Smooth muscle cell of the brain vasculature (primary cell): ENCODE results near the gene GMDS.

Experiments used
- DNase-seq: peaks from one replicate; pipeline ENCODE4 v3.0.0-alpha.2; 2012; ENCODE audit warnings: low read depth, low spot score

Gene GMDS

DNA sequence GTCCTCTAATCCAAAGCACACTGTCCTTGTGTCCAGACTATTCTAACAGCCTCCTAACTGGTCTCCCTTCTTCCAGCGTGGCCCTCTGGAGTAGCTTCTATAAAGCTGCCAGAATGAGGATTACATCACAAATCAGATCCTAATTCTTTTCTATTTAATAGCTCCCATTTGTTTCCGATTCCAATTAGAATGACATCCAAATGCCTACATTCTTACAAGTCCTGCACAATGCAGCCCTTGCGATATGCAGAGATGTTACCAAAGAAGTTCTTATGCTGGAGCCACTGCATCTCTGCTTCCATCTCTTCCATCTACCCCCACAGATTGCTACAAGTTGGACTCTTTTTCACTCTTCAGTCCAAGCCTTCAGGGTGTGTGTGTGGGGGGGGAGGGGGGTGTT, 40.0 kb downstream of the GMDS start:
- DNase-seq = no peak

DNA sequence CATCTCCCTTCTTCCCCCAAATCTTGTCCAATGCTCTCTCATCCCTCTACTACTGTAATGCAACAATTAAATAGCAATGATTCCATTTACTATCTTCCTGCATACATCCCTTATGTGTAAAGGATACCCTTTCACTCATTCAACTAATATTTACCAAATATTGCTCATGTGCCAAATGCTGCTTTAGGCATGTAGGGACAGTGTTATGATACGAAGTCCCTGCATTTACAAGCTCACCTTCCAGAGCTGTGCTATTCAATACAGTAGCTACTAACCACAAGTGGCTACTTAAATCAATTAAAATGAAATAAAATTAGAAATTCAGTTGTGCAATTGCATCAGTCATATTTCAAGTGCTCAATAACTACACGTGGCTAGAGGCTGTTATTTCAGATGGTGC, 41.1 kb downstream of the GMDS start:
- DNase-seq = no peak

DNA sequence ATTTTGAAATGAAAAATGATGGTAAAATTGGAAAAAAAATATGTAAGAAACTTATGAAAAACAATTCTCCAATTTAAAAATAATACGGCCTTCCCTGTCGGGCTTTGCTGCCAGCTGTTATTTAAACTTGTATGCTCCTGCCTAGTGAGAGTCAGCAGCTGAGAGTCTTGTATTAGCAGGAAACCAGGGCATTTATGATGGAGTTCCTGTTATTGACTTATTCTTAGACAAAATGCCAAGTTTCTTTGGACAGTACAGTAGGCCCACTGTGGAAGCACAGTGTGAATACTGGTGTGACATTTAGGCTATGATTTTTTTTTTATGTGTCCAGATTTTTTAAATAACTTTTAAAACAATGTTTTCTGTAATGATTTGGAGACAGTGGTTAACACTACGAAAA, 42.1 kb downstream of the GMDS start:
- DNase-seq = no peak

DNA sequence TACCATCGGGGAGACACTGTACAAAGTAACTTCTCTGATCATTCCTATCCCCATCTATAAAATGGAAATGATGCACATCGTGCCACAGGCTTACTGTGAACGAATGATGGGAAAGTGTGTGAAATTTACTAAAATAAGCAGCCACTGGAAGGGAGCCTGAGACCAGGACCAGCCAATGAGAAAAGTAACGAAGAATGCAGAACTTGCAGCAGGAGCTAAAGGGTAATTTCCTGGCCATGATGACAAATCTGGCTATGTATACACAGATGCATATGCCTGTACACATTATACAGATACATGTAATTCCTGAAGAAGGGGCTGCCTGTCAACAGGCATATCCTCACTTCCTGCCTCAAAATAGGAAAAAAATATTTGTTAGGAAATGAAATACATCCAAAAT, 47.4 kb downstream of the GMDS start:
- no peak for DNase-seq

DNA sequence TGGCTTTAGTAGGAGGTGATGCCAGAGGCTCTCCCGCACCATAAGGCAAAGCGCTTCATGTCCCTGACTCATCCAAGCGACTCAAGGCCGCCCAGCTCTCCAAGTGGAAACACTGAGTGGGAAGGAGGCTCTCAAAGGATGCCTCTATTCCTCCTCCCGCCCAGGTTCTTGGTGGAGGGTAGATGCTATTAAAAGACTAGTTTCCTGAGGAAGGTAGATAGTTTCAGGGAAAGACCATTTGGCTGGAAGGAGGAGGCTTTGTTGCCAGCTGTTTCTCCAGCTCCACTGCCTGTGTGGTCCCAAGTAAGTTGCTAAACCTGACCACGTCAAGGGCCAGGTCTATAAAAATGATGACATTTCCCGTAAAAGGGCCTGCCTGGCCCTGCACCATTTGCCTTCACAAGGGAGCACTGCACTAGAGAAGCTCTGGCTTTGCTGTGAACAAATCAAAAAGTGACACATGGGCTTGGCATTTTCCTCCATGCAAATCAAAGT, 48.2 kb downstream of the GMDS start:
- DNase-seq = no peak

DNA sequence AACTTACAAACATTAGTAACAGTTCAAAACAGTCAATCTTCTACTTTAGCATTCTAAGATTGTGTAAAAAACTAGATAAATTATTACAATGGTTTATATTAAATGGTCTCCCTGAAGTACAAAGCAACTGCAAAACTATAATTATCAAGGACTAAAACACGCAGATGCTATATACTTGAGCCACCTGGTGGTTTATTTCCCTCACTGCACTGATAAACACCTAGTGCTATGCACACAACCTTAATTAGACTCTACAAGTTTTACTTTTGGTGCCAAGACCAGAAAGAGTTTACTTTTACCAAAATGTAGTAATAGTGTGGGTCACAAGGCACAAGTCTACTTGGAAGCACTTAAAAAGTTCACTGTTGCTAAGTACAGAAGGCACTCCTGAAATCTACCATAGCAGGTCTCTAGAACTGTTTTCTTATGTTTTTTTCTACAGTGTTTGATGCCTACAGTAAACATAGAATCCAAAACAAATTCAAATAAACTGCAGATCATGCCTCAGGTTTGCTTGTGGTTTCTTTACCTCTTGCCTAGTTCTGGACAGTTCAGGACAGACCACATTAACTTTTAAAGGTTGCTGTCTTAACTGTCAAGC, 49.2 kb downstream of the GMDS start:
- no peak for DNase-seq

DNA sequence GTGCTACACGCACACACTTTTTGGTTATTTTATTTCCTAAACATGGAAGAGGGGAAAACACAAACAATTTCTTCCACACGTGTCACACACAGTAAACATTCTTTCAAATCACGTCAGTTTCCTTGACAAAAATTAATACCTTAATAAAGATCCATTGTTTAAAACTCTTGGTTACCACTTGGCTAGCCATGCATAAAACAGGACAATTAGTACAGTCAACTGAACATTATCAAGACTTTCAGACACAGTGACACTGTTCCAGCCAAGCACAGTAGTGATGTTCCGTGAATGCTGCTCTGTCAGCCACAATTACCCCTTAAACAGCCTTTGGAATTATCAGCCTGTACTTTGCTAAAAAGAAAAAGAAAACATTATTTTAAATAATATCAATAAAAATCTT, 50.8 kb downstream of the GMDS start:
- no peak for DNase-seq

DNA sequence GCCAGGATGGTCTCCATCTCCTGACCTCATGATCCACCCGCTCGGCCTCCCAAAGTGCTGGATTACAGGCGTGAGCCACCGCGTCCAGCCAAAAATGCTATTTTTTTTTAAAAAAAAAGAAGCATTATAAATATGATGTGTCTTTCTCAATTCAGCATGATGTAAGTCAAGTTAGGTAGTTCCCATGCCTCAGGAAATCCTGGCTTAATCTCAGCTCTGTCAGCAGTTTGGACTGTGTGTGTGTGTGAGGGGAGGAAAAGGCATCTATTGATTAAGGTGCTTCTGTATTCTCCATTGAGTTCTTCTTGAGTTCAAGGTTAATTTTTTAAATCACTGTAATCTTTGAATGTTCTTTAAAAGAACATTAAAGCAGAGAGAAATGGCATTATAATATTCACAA, 51.5 kb downstream of the GMDS start:
- DNase-seq = no peak

DNA sequence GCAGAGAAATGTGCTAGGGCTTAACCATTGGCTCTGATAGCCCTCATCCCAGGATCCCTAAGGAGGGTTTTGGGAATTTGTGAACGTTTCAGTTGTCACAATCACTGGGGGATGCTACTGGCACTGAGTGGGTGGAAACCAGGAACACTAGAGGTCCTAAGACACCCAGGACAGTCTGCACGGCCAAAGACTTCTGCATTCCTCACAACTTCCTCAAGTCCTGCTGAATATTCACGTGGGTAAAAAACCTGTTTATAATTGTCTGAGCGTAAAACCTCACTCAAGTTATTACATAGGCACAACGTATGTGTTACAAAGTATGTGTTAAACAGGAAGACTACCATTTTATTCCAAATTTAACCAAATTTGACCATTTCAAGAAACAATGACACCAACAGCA, 52.4 kb downstream of the GMDS start:
- DNase-seq = no peak

DNA sequence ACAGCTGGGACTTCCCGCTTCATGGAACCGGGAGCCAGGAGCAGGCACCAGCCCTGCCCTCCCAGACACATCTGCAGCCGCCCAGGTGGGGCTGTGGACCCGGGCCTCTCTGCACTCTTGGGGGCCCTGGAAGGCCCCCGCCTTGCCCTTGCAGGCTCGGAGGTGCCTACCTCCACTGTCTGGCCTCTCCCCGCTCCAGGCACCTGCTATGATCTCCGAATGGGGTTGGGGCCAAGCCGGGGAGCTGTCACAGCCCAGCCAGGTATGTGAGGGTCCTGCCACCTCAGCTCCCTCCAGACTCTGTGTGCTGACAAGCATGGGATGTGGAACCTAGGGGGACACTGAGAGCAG, 54.0 kb downstream of the GMDS start:
- DNase-seq = no peak

DNA sequence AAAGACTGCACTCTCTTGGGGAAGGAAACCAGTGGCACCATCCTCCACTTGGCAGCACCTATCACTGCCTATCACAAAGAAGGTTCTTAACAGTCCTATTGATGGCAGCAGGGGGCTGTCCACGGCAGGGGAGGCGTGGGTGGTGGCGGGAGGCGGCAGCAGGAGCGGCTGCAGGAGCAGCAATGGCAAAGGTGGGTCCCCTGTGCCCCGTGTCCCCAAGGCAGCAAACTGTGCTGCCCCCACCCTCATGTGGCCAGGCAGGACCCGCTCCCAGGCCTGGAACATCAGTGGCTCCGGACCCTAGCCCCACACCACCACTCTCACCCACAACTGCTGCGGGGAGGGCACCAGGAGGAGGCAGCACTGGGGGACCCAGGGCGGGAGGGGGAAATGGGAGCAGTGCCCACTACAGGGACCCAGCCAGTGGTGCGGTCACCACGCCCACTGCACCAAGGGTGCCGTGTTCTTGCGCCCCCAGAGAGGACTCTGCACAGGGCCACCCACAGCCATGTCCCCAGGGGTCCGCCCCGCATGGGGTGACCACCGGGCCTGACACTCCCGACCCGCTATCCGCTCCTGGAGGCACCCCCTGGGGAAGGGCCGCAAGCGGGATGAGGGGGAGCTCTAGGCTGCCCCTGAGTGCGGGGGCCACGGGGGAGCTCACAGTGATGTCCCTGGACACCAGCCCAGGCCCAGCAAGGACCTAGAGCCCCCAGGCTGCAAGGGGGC, 54.6 kb downstream of the GMDS start:
- DNase-seq = no peak

DNA sequence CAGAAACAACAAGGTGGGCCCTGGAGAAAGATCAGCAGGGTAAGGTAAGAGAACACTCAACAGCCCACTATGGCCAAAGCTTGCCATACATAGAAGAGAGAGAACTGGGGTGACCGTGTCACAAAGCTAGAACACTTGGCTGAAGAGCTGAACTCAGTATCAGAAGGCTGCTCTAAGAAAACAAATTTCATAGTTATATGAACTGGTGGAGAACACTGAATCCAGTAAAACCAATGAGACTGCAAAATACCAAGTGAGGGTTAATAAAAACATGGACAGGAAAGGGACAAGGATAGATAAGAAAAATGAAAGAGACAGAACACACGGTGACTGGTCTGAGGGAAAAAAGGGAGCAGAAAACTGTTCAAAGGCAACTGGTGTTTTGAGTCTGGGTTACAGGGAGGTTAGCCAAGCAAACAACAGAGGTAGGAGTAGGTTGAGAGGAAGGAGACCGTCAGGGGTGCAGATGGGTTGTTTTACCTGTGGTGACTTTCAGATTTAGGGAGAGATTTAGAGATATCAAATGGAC, 56.5 kb downstream of the GMDS start:
- DNase-seq = no peak

DNA sequence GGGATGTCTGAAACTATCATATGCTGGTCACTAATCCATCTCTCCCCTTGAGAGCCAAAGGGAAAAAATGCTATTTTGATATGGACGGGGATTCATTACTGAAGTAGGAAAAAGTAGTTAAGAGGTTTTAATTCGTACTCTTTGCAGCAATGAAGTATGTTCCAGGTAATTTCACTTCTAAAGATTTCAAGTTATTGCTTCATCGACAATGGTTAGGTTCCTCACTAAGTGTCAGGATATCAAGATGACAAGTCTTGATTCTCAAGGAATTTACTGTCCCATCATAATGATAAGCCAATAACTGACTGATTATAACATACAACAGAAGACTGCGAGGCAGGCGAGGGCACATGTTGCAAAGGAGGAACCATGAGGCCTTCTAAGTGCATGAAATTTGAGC, 57.0 kb downstream of the GMDS start:
- DNase-seq = no peak

DNA sequence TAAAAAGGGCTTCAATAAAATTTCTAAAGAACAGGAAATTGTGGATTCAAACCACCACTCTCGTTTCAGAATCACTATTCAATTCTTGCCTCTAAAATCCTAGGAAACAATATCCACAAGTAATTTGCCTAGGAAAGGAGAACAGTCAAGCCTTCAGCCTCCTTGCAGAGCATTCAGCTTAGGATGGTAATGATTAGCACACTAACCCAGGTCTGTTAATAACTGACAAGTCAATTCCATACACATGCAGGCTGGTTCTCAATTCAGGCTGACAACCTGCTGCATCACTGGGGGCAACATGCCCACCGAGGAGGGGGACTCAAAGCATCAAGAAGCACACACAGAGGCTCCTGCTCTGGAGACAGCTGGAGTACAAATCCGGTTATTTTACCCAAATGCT, 57.6 kb downstream of the GMDS start:
- DNase-seq = no peak

DNA sequence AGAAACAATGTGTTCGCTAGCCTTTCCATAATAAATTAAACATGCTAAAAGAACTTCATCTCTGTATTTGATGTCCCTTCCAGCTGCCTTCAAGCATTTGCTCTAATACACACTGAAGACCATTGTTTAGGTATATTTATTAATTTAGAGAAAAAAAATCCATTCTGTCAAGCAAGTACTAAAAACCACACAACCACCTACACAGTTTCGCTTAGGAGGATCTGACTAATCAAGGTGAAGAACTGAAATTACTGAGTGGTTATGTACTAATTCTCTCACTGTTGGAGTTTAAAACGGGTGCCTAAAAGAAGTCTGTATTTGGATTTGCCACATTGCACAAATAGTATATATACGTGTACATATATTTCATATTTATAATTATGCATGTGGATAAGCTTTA, 58.9 kb downstream of the GMDS start:
- no peak for DNase-seq

DNA sequence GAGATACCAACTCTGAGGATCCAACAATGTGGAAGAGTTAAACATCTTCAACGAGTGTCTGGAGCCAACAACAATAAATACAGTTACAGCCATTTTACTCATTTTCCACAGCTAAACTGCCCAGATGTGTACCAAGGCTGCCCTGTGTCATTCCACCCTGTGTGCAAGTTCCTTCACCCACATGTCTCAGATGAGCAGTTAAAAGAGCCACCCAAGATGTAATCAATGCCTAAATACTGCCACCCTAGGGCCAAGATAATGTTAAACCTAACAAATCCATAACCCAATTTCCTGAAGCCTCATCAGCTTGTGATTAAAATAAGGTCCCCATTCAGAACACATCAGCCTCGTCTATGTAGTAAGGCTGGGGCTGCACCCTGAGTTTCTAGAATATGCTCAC, 59.9 kb downstream of the GMDS start:
- no peak for DNase-seq

DNA sequence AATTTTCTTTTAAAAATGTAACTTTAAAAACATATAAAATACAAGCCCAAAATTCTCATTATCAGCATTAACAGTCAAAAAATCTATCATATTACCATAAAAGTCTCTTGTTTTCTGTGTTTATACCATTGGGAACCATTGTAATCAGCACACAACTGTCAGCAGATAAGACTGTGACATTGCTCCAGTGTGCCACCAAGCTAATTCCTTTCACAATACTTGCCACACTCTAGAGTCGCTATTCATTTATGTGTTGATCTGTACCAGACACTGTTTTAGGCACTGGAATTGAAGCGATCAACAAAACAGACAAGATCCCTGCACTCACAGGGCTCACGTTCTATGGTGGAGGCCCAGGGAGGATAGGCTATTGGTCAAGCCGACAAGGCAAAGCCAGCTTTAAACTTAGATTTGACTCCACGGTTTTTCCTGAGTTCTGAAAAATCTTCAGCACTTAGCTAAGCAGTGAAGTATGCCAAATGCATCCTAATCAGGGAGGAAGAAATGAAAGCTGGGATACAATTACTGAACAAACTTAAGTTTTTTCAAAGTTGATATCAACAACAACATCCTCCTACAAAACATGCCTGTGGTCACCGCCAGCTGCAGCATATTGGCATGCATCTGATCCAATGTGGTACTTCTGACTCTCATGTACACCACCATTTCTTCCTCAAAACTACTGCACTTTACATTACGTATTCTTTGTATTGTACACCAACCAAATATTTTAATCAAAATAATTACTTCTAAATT, 60.5 kb downstream of the GMDS start:
- no peak for DNase-seq

DNA sequence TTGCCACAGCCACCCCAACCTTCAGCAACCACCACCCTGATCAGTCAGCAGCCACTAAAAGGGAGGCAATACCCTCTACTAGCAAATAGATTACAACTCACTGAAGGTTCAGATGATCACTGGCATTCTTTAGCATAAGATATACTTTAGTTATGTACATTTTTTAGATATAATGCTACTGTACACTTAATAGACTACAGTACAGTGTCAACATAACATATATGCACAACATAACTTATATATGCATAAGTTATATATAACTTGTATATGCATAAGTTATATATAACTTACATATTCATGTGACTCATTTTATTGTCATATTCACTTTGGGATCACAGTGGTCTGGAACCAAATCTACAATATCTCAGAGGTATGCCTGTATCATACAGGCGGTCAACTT, 61.7 kb downstream of the GMDS start:
- no peak for DNase-seq

DNA sequence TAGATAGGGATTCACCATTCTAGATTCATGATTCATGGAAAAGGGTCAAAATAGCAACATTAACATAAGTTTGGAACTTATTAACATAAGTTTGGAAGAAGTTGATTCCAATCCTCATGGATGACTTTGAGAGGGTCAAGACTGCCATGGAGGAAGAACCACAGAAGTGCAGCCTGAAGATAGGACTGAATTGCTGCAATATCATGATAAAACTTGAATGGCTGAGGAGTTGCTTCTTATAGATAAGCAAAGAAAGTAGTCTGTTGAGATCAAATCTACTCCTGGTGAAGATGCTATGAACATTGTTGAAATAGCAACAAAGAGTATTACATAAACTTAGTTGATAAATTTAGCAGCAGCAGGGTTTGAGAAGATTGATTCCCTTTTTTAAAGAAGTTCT, 62.2 kb downstream of the GMDS start:
- no peak for DNase-seq

DNA sequence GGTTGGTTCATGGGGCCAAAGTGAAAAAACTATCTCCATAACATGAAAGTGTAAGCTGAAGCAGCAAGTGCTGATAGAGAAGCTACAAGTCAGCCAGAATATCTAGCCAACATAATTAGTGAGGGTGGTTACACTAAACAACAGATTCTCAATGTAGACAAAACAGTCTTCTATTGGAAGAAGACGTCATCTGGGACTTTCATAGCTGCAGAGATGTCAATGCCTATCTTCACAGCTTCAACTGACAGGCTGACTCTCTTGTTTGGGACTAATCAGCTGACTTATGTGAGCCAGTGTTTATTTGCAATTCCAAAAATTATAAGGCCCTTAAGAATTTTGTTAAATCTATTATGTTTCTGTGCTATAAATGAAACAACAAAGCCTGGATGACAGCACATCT, 63.2 kb downstream of the GMDS start:
- DNase-seq = no peak

DNA sequence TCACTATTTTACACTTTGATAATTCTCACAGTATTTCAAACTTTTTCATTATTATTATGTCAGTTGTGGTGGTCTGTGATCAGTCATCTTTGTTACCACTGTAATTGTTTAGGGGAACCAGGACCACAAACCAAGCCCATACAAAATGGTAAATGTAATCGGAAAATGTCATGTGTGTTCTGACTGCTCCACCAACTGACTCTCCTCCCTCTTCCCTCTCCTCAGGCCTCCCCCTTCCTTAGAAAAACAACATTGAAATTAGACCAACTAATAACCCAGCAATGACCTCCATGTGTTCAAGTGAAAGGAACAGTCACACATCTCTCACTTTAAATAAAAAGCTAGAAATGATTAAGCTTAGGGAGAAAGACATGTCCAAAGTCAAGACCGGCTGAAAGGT, 63.8 kb downstream of the GMDS start:
- DNase-seq = no peak

DNA sequence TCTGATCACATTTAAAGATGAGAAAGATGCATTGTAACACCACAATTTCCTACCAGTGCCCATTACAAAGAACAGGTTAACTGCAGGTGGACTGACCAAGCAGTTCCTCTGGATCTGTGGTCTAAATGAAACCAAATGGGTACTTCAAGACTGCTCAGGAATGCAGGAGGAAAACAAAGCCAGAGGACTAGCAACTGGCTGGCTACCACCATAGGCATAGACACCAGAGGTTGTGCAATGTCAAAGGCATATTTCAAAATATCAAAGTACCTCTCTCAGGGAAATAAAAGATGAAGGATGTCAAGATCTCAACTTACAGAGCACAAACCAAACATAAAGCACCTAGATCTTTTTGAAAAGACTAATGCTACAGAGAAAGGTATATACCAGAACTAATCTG, 65.5 kb downstream of the GMDS start:
- no peak for DNase-seq

DNA sequence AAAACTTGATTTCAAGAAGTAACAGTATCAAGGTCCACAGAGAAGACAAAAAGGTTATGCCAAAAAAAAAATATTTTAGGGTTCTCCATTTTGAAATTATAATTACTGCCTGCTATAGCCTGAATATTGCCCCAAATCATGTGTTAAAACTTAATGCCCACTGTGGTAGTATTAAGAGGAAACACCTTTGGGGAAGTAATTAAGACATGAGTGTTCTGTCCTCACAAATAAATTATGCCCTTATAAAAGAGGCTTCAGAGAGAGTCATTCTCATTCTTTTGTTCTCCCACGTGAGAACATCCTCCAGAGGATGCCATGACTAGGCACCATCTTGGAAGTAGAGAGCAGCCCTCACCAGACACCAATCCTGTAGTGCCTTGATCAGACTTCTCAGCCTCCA, 66.2 kb downstream of the GMDS start:
- no peak for DNase-seq
